ENCODE data around the gene ULBP2.
"Not testable (repeated sequence)": the region's sequence is repeated elsewhere in the genome, so short reads cannot be mapped to it uniquely, and the experiment has no call there.

GRCh38 chr6:149974394-149974793 lies 32.6 kb downstream of the ULBP2 start:
- not testable (repeated sequence) for TF ChIP-seq CTCF, POLR2AphosphoS5, POLR2A (IDR thresholded peaks at IDR 0.05)
